Endodermal cell (in vitro differentiated cells): Measurements from ENCODE around the gene TTLL5. TPM values are rescaled to one million over a fixed set of nuclear protein-coding genes. Genes with fewer than 3 reads are reported as not detected.

Experiments
- DNase-seq: peaks from one replicate; pipeline ENCODE4 v3.0.0-alpha.2; 2017
- H3K27ac ChIP-seq: 2 replicates; pipeline ENCODE4 v1.5.1; 2013; ENCODE audit warnings: mild to moderate bottlenecking, low read depth, low read length, moderate library complexity
- H3K27me3 ChIP-seq: 2 replicates; pipeline ENCODE4 v1.6.1; 2013; ENCODE audit warnings: mild to moderate bottlenecking, low read length, moderate library complexity; ENCODE audit not compliant: insufficient read depth, control insufficient read depth, poor library complexity, severe bottlenecking
- H3K36me3 ChIP-seq: 2 replicates; pipeline ENCODE4 v1.7.0; 2013; ENCODE audit warnings: mild to moderate bottlenecking, low read length, moderate library complexity; ENCODE audit not compliant: control insufficient read depth, insufficient read depth
- H3K4me1 ChIP-seq: one replicate; pipeline ENCODE4 v1.7.0; 2013; ENCODE audit warnings: low read length; ENCODE audit not compliant: control insufficient read depth, insufficient read depth
- H3K4me3 ChIP-seq: 2 replicates; pipeline ENCODE4 v1.5.1; 2013; ENCODE audit warnings: mild to moderate bottlenecking, low read length, moderate library complexity
- H3K9ac ChIP-seq: 2 replicates; pipeline ENCODE4 v1.6.1; 2013; ENCODE audit warnings: mild to moderate bottlenecking, low read length, moderate library complexity; ENCODE audit not compliant: poor library complexity, severe bottlenecking; ENCODE audit errors: extremely low read depth
- H3K9me3 ChIP-seq: 2 replicates; pipeline ENCODE4 v1.6.1; 2013; ENCODE audit warnings: mild to moderate bottlenecking, low read length, moderate library complexity; ENCODE audit not compliant: control insufficient read depth
- H3K27ac Mint-ChIP-seq: 2 replicates; pipeline ENCODE4 v1.8.0; 2020; ENCODE audit warnings: mixed read lengths
- H3K27me3 Mint-ChIP-seq: 2 replicates; pipeline ENCODE4 v1.8.0; 2021; ENCODE audit warnings: mild to moderate bottlenecking, mixed read lengths; ENCODE audit not compliant: insufficient read depth
- H3K36me3 Mint-ChIP-seq: 2 replicates; pipeline ENCODE4 v1.8.0; 2020; ENCODE audit warnings: low read depth, mixed read lengths
- H3K4me1 Mint-ChIP-seq: 2 replicates; pipeline ENCODE4 v1.8.0; 2020; ENCODE audit warnings: mixed read lengths
- H3K4me3 Mint-ChIP-seq: 2 replicates; pipeline ENCODE4 v1.8.0; 2020; ENCODE audit warnings: mild to moderate bottlenecking, moderate library complexity, mixed read lengths
- H3K9me3 Mint-ChIP-seq: 2 replicates; pipeline ENCODE4 v1.8.0; 2020; ENCODE audit warnings: mild to moderate bottlenecking, mixed read lengths
- CTCF ChIP-seq: fragments of 200-600 bp; sonication (generic); conservative IDR thresholded peaks from 2 replicates; pipeline ENCODE4 v1.5.0; 2021; ENCODE audit warnings: antibody characterized with exemption, mild to moderate bottlenecking
- WGBS, 2 experiments: methylation state at CpG; one replicate each; pipeline versions ENCODE4 v1.1.5 to v1.1.7; 2013; ENCODE audit warnings: missing lambda C conversion rate in 2 of 2, mixed read lengths in 1 of 2; ENCODE audit not compliant: insufficient coverage in 1 of 2, insufficient read length in 1 of 2; 5-methylcytosine and 5-hydroxymethylcytosine counted together
- total RNA-seq, 2 donors: library from RNA; stranded (reverse); fragmentation: NEBNext Ultra II Directional in 1 of 2; extraction: Animal tissue kit (Norgen Biotek cat#: 25700) in 1 of 2; gene quantifications; 2 replicates in 1 of 2; 3 replicates in 1 of 2; pipeline ENCODE4 v1.2.1, GENCODE V29; 2021

Gene TTLL5
- total RNA-seq, 2 donors from 2014 or later = 50.5 to 54.2 TPM

DNA sequence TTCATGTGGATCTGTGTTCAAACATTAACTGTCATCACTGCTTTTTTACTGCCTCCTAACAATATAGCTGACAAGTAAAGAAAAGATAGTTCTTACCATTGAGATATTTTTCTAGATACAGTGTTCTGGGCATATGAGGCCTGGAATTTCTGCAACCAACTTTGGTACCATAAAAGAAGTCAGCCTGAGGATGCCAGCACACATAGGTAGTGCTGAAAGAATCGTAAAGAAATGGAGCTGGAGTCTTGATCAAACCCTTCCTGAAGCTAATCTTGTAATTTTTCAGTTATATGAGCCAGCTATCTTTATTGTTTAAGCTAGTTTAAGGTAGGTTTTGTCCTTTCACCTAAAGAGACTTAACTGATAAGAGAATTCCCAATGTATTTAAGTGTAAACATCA lies 11.7 kb upstream of the TTLL5 start:
- no peak overlapping the region for H3K9ac ChIP-seq
- H3K9me3 ChIP-seq = peaks cover 10% of the 10 kb centered on the region
- peaks cover 40% of the 10 kb centered on the region for H3K4me1 Mint-ChIP-seq
- peaks cover 8% of the 10 kb centered on the region for H3K9me3 Mint-ChIP-seq
- no peaks in the 10 kb centered on the region for H3K27me3 ChIP-seq
- peaks cover 60% of the 10 kb centered on the region for H3K36me3 ChIP-seq
- WGBS, 2 experiments = 89 to 100% methylated on average over 1 of the region's 1 CpG
- H3K4me3 ChIP-seq = no peak overlapping the region
- H3K27ac Mint-ChIP-seq = no peak overlapping the region
- peaks cover 7% of the 10 kb centered on the region for H3K27me3 Mint-ChIP-seq
- H3K4me3 Mint-ChIP-seq = no peak overlapping the region
- DNase-seq = no peak
- TF ChIP-seq CTCF = no peak
- peaks cover 17% of the 10 kb centered on the region for H3K4me1 ChIP-seq
- H3K36me3 Mint-ChIP-seq = peaks cover 61% of the 10 kb centered on the region
- no peak overlapping the region for H3K27ac ChIP-seq

DNA sequence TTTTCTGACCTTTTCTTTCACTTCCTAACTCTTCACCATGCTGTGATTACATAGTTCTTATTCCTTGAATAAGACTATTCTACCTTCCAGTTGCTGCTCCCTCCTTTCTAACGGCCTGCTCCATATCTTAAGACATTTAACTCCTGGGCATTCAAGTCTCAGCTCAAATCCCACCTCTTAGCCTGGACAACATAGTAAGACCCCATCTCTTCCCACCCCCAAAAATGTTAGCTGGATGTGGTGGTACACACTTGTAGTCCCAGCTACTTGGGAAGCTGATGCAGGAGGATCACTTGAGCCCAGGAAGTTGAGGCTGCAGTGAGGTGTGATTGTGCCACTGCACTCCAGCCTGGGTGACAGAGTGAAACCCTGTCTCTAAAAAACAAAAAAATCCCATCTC lies 11.3 kb upstream of the TTLL5 start:
- no peak overlapping the region for H3K9ac ChIP-seq
- Mint-ChIP-seq H3K27me3 (peaks cover 5% of the 10 kb centered on the region), H3K27ac (no peak overlapping the region)

GRCh38 chr14:75650253-75651058 lies 10.6 kb upstream of the TTLL5 start:
- Histone ChIP-seq H3K27me3 (no peaks in the 10 kb centered on the region), H3K9me3 (peaks cover 10% of the 10 kb centered on the region), H3K36me3 (peaks cover 61% of the 10 kb centered on the region), H3K4me3 (no peak overlapping the region), H3K9ac (peak overlapping the region; percentile 12), H3K4me1 (peaks cover 17% of the 10 kb centered on the region), H3K27ac (no peak overlapping the region)
- Mint-ChIP-seq H3K27ac (no peak overlapping the region), H3K4me3 (no peak overlapping the region), H3K36me3 (peaks cover 54% of the 10 kb centered on the region), H3K27me3 (peaks cover 5% of the 10 kb centered on the region), H3K9me3 (peaks cover 8% of the 10 kb centered on the region), H3K4me1 (peaks cover 40% of the 10 kb centered on the region)
- WGBS, 2 experiments = 93 to 94% methylated on average over 2 to 5 of the region's 5 CpGs
- TF ChIP-seq CTCF = no peak
- DNase-seq = no peak

More for the DNA sequence above, 11.3 kb upstream of the TTLL5 start:
- H3K4me3 Mint-ChIP-seq = no peak overlapping the region
- no peak overlapping the region for H3K27ac ChIP-seq
- WGBS, 2 experiments = 74 to 86% methylated on average over 1 of the region's 1 CpG
- peaks cover 56% of the 10 kb centered on the region for H3K36me3 Mint-ChIP-seq
- H3K9me3 Mint-ChIP-seq = peaks cover 8% of the 10 kb centered on the region
- no peak for TF ChIP-seq CTCF
- H3K9me3 ChIP-seq = peaks cover 10% of the 10 kb centered on the region
- no peak overlapping the region for H3K4me3 ChIP-seq
- H3K36me3 ChIP-seq = peaks cover 60% of the 10 kb centered on the region
- no peaks in the 10 kb centered on the region for H3K27me3 ChIP-seq
- H3K4me1 Mint-ChIP-seq = peaks cover 40% of the 10 kb centered on the region
- no peak for DNase-seq
- H3K4me1 ChIP-seq = peaks cover 17% of the 10 kb centered on the region
